Inferior parietal cortex (tissue), 1 donor: ENCODE measurements around the gene CABCOCO1.

ENCODE experiments used
- DNase-seq: peaks from one replicate; pipeline ENCODE4 v3.0.0-alpha.2; 2016; ENCODE audit errors: extremely low spot score

Gene CABCOCO1

GRCh38 chr10:61784354-61785133, 121.8 kb downstream of the CABCOCO1 start:
- DNase-seq: no peak

- DNase-seq: no peak
Observed at GRCh38 chr10:61785473-61786105, 122.9 kb downstream of the CABCOCO1 start.

GRCh38 chr10:61786728-61787127, 124.0 kb downstream of the CABCOCO1 start:
- DNase-seq: no peak

- no peak for DNase-seq
Observed at GRCh38 chr10:61787170-61787569, 124.4 kb downstream of the CABCOCO1 start.

GRCh38 chr10:61789031-61789430, 126.3 kb downstream of the CABCOCO1 start:
- DNase-seq: no peak

- DNase-seq: no peak
Observed at GRCh38 chr10:61791216-61791615, 128.5 kb downstream of the CABCOCO1 start.

GRCh38 chr10:61792097-61792716, 129.5 kb downstream of the CABCOCO1 start:
- DNase-seq: no peak

GRCh38 chr10:61792921-61793320, 130.2 kb downstream of the CABCOCO1 start:
- DNase-seq: no peak

GRCh38 chr10:61793760-61794703, 131.3 kb downstream of the CABCOCO1 start:
- DNase-seq: no peak

- no peak for DNase-seq
Observed at GRCh38 chr10:61795147-61795546, 132.4 kb downstream of the CABCOCO1 start.

- DNase-seq: no peak
Observed at GRCh38 chr10:61795551-61795950, 132.8 kb downstream of the CABCOCO1 start.

GRCh38 chr10:61796785-61797184, 134.1 kb downstream of the CABCOCO1 start:
- no peak for DNase-seq

GRCh38 chr10:61797304-61798153, 134.8 kb downstream of the CABCOCO1 start:
- DNase-seq: no peak

GRCh38 chr10:61798713-61799112, 136.0 kb downstream of the CABCOCO1 start:
- DNase-seq: no peak

- DNase-seq: no peak
Observed at GRCh38 chr10:61801484-61801883, 138.8 kb downstream of the CABCOCO1 start.

- no peak for DNase-seq
Observed at GRCh38 chr10:61803269-61803668, 140.5 kb downstream of the CABCOCO1 start.

GRCh38 chr10:61804414-61804813, 141.7 kb downstream of the CABCOCO1 start:
- DNase-seq: no peak

- no peak for DNase-seq
Observed at GRCh38 chr10:61805091-61805490, 142.4 kb downstream of the CABCOCO1 start.

GRCh38 chr10:61810263-61810662, 147.5 kb downstream of the CABCOCO1 start:
- DNase-seq: no peak

GRCh38 chr10:61812052-61812721, 149.5 kb downstream of the CABCOCO1 start:
- DNase-seq: no peak
